WTC11 (cell line): Measurements from ENCODE around the gene IPCEF1. TPM values are rescaled to one million over a fixed set of nuclear protein-coding genes. Genes with fewer than 3 reads are reported as not detected.

Experiments used
- ATAC-seq: fragments of 200-7000 bp; cut with Tn5 transposase; 2 replicates; pipeline ENCODE4 v1.10.0; 2021; ENCODE audit warnings: mild to moderate bottlenecking, moderate library complexity
- CTCF ChIA-PET: fragments of 300-600 bp; sonication (Branson Sonifier 250); formaldehyde crosslinking; loops from one replicate; lab custom pipeline; 2021; ENCODE audit warnings: antibody characterized with exemption; lab: Charles Lee
- POLR2A ChIA-PET: fragments of 350-600 bp; sonication (Branson Sonifier 250); formaldehyde crosslinking; loops from one replicate; lab custom pipeline; 2021; ENCODE audit warnings: antibody characterized with exemption; lab: Charles Lee
- DNase-seq: peaks from one replicate; pipeline ENCODE4 v3.0.0; 2021; ENCODE audit warnings: low spot score
- H3K27ac Mint-ChIP-seq: 2 replicates; pipeline ENCODE4 v1.8.0; 2021; ENCODE audit warnings: mixed read lengths
- H3K27me3 Mint-ChIP-seq: 2 replicates; pipeline ENCODE4 v1.8.0; 2021; ENCODE audit warnings: low read depth, mild to moderate bottlenecking, moderate library complexity, mixed read lengths
- H3K36me3 Mint-ChIP-seq: 2 replicates; pipeline ENCODE4 v1.8.0; 2021; ENCODE audit warnings: mixed read lengths
- H3K4me1 Mint-ChIP-seq: 2 replicates; pipeline ENCODE4 v1.8.0; 2022; ENCODE audit warnings: mixed read lengths
- H3K4me3 Mint-ChIP-seq: 2 replicates; pipeline ENCODE4 v1.8.0; 2021; ENCODE audit warnings: mild to moderate bottlenecking, moderate library complexity, mixed read lengths
- H3K9me3 Mint-ChIP-seq: 2 replicates; pipeline ENCODE4 v1.8.0; 2021; ENCODE audit warnings: mixed read lengths
- AR ChIP-seq: fragments of 250-450 bp; sonication (Bioruptor Pico); IDR thresholded peaks from 2 replicates; pipeline ENCODE4 v1.9.0; 2021; ENCODE audit warnings: mild to moderate bottlenecking
- ATF2 ChIP-seq: sonication (generic); formaldehyde crosslinking; IDR thresholded peaks from 2 replicates; pipeline ENCODE4 v1.8.1; 2022; ENCODE audit warnings: low read depth, missing genetic modification reagents, borderline replicate concordance
- CBFB ChIP-seq: sonication (generic); formaldehyde crosslinking; IDR thresholded peaks from 2 replicates; pipeline ENCODE4 v1.8.1; 2022; ENCODE audit warnings: mild to moderate bottlenecking, low read depth, missing genetic modification reagents
- E2F4 ChIP-seq: sonication (generic); formaldehyde crosslinking; IDR thresholded peaks from 2 replicates; pipeline ENCODE4 v1.8.1; 2022; ENCODE audit warnings: low read depth, mild to moderate bottlenecking, moderate library complexity, missing genetic modification reagents, borderline replicate concordance
- HMGXB4 ChIP-seq: sonication (generic); formaldehyde crosslinking; IDR thresholded peaks from 2 replicates; pipeline ENCODE4 v1.8.1; 2023; ENCODE audit warnings: mild to moderate bottlenecking, moderate library complexity, missing genetic modification reagents
- IRF2 ChIP-seq: sonication (generic); formaldehyde crosslinking; IDR thresholded peaks from 2 replicates; pipeline ENCODE4 v1.8.0; 2022; ENCODE audit warnings: low read depth, missing genetic modification reagents, borderline replicate concordance
- JUN ChIP-seq: sonication (generic); formaldehyde crosslinking; IDR thresholded peaks from 2 replicates; pipeline ENCODE4 v1.8.0; 2023; ENCODE audit warnings: mild to moderate bottlenecking, missing genetic modification reagents
- MXD4 ChIP-seq: fragments of 250-450 bp; sonication (Bioruptor Pico); IDR thresholded peaks from 2 replicates; pipeline ENCODE4 v1.8.0; 2021; ENCODE audit warnings: mild to moderate bottlenecking, moderate library complexity, borderline replicate concordance
- PRDM15 ChIP-seq: sonication (generic); formaldehyde crosslinking; IDR thresholded peaks from 2 replicates; pipeline ENCODE4 v1.8.0; 2022; ENCODE audit warnings: missing genetic modification reagents
- SOX15 ChIP-seq: fragments of 250-450 bp; sonication (Bioruptor Pico); IDR thresholded peaks from 2 replicates; pipeline ENCODE4 v1.9.0; 2021; ENCODE audit warnings: mild to moderate bottlenecking
- STAT6 ChIP-seq: sonication (generic); formaldehyde crosslinking; conservative IDR thresholded peaks from 2 replicates; pipeline ENCODE4 v1.8.1; 2023; ENCODE audit warnings: mild to moderate bottlenecking, low read depth, missing genetic modification reagents, moderate library complexity
- ZMAT4 ChIP-seq: fragments of 250-450 bp; sonication (Bioruptor Pico); IDR thresholded peaks from 2 replicates; pipeline ENCODE4 v1.9.0; 2021; ENCODE audit warnings: mild to moderate bottlenecking
- ZNF121 ChIP-seq: sonication (generic); formaldehyde crosslinking; IDR thresholded peaks from 2 replicates; pipeline ENCODE4 v1.8.0; 2023; ENCODE audit warnings: missing genetic modification reagents
- ZNF232 ChIP-seq: sonication (generic); formaldehyde crosslinking; IDR thresholded peaks from 2 replicates; pipeline ENCODE4 v1.8.0; 2022; ENCODE audit warnings: mild to moderate bottlenecking, missing genetic modification reagents
- ZNF263 ChIP-seq: sonication (generic); formaldehyde crosslinking; IDR thresholded peaks from 2 replicates; pipeline ENCODE4 v1.8.1; 2022; ENCODE audit warnings: low read depth, mild to moderate bottlenecking, moderate library complexity, missing genetic modification reagents
- total RNA-seq: library from RNA; stranded (reverse); gene quantifications from 3 replicates; pipeline ENCODE4 v1.2.3, GENCODE V29; 2021

The IPCEF1 gene
- total RNA-seq, 1 experiment from 2014 or later = 1.3 TPM

GRCh38 chr6:154289818-154290508, 66.6 kb downstream of the IPCEF1 start (continued):
- TF ChIP-seq HMGXB4 (CRISPR knock-in tag) = no peak
- TF ChIP-seq PRDM15 (CRISPR knock-in tag) = no peak
- no peak for TF ChIP-seq AR (CRISPR knock-in tag)
- no peak for TF ChIP-seq ZMAT4 (CRISPR knock-in tag)

GRCh38 chr6:154285826-154286225, 70.8 kb downstream of the IPCEF1 start:
- Mint-ChIP-seq H3K27me3 (no peaks in the 10 kb centered on the region), H3K27ac (no peak overlapping the region), H3K4me1 (no peaks in the 10 kb centered on the region), H3K36me3 (peaks cover 5% of the 10 kb centered on the region), H3K4me3 (no peak overlapping the region), H3K9me3 (peaks cover 15% of the 10 kb centered on the region)
- ChIA-PET CTCF (interaction anchor here (1.9 kb wide), 1 partner anchor 9 kb away, joined by 6 read pairs; no protein-coding TSS in a partner anchor), POLR2A (no interaction called here)
- DNase-seq (no peak), ATAC-seq (no peak)
- no peak for TF ChIP-seq MXD4 (CRISPR knock-in tag)
- no peak for TF ChIP-seq ATF2 (CRISPR knock-in tag)
- TF ChIP-seq E2F4 = no peak
- no peak for TF ChIP-seq ZNF263 (CRISPR knock-in tag)
- no peak for TF ChIP-seq ZNF121

- Mint-ChIP-seq H3K27me3 (no peaks in the 10 kb centered on the region), H3K9me3 (peaks cover 8% of the 10 kb centered on the region), H3K4me1 (no peaks in the 10 kb centered on the region), H3K27ac (no peak overlapping the region), H3K4me3 (no peak overlapping the region), H3K36me3 (peaks cover 2% of the 10 kb centered on the region; the same call in 1 of the 2 replicates)
- POLR2A ChIA-PET = no interaction called here
- DNase-seq (no peak), ATAC-seq (no peak)
- CTCF ChIA-PET = no interaction called here
- TF ChIP-seq ZNF232 (CRISPR knock-in tag) = no peak
- TF ChIP-seq SOX15 (CRISPR knock-in tag) = no peak
- no peak for TF ChIP-seq ZNF121
- TF ChIP-seq STAT6 (CRISPR knock-in tag) = no peak
- no peak for TF ChIP-seq CBFB (CRISPR knock-in tag)
- TF ChIP-seq IRF2 = no peak
- TF ChIP-seq JUN (CRISPR knock-in tag) = no peak
Observed at GRCh38 chr6:154284313-154284853, 72.2 kb downstream of the IPCEF1 start.
